Measurements from ENCODE around the gene MVD.

GRCh38 chr16:88642881-88643643 lies 19.8 kb downstream of the MVD start:
- no peak for TF ChIP-seq POLR2A (IDR thresholded peaks at IDR 0.05)
- TF ChIP-seq, protein P1, sequence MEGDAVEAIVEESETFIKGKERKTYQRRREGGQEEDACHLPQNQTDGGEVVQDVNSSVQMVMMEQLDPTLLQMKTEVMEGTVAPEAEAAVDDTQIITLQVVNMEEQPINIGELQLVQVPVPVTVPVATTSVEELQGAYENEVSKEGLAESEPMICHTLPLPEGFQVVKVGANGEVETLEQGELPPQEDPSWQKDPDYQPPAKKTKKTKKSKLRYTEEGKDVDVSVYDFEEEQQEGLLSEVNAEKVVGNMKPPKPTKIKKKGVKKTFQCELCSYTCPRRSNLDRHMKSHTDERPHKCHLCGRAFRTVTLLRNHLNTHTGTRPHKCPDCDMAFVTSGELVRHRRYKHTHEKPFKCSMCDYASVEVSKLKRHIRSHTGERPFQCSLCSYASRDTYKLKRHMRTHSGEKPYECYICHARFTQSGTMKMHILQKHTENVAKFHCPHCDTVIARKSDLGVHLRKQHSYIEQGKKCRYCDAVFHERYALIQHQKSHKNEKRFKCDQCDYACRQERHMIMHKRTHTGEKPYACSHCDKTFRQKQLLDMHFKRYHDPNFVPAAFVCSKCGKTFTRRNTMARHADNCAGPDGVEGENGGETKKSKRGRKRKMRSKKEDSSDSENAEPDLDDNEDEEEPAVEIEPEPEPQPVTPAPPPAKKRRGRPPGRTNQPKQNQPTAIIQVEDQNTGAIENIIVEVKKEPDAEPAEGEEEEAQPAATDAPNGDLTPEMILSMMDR (IDR thresholded peaks at IDR 0.05), result no peak
